GM18519 (cell line): ENCODE results near the gene TMEM38A.
"Not testable (repeated sequence)": the region's sequence is repeated elsewhere in the genome, so short reads cannot be mapped to it uniquely, and the experiment has no call there.

Experiments used
- ATAC-seq: cut with Tn5 transposase; IDR thresholded peaks from one replicate; pipeline ENCODE4 v1.9.1; 2021; ENCODE audit warnings: mild to moderate bottlenecking, moderate library complexity; ENCODE audit not compliant: unreplicated experiment, low FRiP score

TMEM38A gene

GRCh38 chr19:16673231-16673630, 12.3 kb downstream of the TMEM38A start:
- ATAC-seq: no peak

GRCh38 chr19:16673839-16674238, 12.9 kb downstream of the TMEM38A start:
- ATAC-seq: not testable (repeated sequence)

- no peak for ATAC-seq
These were observed 15.3 kb downstream of the TMEM38A start for GRCh38 chr19:16676101-16676798.

DNA sequence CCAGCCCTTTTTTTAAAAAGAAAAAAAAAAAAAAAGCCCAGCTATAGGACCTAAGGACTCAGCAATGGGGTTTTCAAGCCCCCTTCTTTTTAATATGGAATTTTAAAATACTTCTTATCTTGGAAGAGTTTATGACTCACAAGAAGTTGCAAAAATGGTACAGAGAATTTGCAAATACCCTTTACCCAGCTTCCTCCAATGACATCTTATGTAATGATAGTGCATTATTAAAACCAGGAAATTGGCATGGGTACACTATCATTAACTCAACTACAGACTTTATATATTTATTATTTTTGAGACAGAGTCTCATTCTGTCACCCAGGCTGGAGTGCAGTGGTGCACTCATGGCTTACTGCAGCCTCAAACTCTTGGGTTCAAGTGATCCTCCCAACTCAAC, 16.1 kb downstream of the TMEM38A start:
- ATAC-seq: no peak

DNA sequence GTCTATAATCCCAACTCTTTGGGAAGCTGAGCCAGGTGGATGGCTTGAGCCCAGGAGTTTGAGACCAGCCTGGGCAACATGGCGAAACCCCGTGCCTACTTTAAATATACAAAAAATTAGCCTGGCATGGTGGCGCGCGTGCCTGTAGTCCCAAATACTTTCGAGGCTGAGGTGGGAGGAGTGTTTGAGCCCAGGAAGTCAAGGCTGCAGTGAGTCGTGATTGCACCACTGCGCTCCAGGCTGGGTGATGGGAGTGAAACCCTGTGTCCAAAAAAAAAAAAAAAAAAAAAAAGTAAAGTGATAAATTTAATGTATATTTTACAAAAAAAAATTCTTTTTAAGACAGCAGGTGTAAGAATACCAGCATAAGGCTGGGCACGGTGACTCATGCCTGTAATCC, 17.6 kb downstream of the TMEM38A start:
- ATAC-seq: no peak

DNA sequence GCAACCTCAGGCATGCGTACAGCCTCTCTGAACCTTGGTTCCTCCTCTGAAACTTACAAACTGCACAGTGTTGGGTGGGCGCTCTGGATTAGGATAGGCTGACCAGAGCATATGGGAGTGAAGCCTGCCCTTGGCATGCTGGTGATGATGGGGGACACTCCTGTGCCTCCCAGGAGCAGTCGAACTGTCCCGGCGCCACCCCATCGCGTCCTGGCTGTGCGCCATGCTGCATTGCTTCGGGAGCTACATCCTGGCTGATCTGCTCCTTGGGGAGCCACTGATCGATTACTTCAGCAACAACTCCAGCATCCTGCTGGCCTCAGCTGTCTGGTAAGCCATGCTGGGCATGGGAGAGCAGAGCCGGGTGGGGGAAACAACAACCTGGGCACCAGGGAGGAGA, 18.9 kb downstream of the TMEM38A start:
- ATAC-seq: no peak

- no peak for ATAC-seq
These were observed 21.6 kb downstream of the TMEM38A start for GRCh38 chr19:16682539-16682938.

GRCh38 chr19:16684216-16684615, 23.3 kb downstream of the TMEM38A start:
- ATAC-seq: no peak

DNA sequence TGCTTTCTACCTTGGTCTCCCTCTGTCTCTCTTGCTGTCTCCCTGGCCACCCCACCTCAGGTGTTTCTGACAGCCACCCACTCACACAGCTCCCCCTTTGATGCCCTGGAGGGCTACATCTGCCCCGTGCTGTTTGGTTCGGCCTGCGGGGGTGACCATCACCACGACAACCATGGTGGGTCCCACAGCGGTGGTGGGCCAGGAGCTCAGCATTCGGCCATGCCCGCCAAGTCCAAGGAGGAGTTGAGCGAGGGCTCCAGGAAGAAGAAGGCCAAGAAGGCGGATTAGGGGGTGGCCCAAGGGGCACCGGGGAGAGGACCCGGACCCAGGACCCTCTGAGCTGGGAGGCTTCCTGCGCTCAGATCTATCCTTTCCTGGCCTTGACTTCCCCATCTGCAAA, 27.1 kb downstream of the TMEM38A start:
- no peak for ATAC-seq

- no peak for ATAC-seq
These were observed 38.0 kb downstream of the TMEM38A start for GRCh38 chr19:16698914-16699313.

DNA sequence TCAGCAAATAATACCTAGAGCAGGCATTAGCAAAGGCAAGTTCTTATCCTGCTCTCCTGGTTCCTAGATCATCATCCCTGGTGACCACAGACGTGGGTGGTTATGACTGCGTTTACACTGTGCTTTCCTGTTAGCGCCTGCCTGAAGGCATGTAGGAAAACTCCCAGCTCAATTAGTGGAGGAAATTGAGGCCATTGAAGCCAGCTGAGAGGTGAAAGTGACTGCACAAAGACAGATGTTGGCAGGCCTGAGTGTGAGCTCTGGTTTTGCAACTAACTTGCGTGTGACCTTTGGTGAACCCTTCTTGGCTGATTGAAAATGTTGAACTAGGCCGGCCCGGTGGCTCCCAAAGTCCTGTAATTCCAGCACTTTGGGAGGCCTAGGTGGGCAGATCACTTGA, 41.2 kb downstream of the TMEM38A start:
- ATAC-seq: no peak

GRCh38 chr19:16703677-16704076, 42.7 kb downstream of the TMEM38A start:
- ATAC-seq: no peak

GRCh38 chr19:16710870-16711269, 49.9 kb downstream of the TMEM38A start:
- ATAC-seq: not testable (repeated sequence)

- not testable (repeated sequence) for ATAC-seq
These were observed 51.4 kb downstream of the TMEM38A start for GRCh38 chr19:16712295-16712694.

- no peak for ATAC-seq
These were observed 53.9 kb downstream of the TMEM38A start for GRCh38 chr19:16714702-16715287.

DNA sequence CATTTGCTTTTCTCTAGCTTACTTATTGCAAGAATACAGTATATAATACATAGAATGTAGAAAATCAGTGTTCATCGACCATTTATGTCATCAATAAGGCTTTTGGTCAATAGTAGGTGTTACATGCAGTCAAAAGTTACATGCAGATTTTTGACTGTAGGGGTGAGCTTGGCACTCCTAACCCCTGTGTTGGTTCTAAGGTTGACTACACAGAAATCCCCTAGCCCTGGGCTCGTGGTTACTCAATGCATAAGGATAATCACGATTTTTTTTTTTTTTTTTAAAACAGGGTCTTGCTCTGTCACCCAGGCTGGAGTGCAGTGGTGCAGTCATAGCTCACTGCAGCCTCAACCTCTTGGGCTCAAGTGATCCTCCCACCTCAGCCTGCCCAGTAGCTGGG, 54.7 kb downstream of the TMEM38A start:
- ATAC-seq: no peak

DNA sequence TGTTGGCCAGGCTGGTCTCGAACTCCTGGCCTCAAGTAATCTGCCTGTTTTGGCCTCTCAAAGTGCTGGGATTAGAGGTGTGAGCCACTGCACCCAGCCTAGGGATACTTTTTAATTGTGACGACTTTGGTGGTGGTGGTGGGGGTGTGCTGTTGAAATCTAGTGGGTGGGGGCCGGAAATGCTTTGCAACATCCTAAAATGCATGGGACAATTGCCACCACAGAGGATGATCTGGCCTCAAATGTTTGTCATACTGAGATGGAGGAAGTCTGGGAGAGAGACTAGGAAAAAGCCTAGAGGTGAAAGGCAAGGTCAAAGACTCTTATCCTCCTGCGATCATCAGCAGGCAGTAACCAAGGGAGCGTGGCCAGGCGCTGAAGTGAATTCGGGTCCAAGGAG, 60.1 kb downstream of the TMEM38A start:
- no peak for ATAC-seq

DNA sequence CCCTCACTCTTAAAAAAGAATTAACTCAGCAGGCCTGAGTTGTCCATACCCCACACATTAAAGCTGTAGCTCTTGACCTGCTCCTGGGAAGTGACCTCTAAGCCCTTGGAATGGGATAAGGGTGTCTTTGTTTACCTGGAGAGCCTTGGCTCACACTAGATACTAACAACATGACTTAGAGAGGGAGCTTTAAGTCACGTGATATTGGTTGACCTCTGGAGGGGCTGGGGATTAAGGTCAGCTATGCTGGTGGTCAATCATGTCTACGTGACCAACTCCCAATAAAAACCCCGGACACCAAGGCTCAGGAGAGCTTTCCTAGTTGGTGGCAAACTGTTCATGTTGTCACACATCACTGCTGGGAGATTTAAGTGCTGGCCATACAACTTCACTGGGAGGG, 61.7 kb downstream of the TMEM38A start:
- ATAC-seq: no peak

DNA sequence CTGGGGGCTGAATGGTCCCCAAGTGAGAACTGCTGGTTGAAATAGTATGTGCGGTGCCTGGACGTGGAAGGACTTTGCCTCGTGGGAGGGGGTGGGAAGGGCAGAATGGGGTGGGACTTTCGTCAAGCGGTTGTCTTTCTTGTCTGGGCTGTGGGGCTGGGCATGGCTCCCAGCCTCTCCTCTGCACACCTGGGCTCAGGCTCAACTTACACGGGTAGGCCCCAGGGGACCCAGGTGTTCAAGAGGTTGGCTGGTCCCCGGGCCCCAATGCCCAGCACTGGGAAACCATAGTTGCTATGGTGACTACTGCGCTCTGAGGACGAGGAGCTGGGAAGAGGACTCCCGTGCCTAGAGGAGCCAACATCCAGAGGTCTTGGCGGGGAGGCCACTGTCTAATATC, 66.0 kb downstream of the TMEM38A start:
- no peak for ATAC-seq

GRCh38 chr19:16735650-16736266, 74.8 kb downstream of the TMEM38A start:
- ATAC-seq: not testable (repeated sequence)

DNA sequence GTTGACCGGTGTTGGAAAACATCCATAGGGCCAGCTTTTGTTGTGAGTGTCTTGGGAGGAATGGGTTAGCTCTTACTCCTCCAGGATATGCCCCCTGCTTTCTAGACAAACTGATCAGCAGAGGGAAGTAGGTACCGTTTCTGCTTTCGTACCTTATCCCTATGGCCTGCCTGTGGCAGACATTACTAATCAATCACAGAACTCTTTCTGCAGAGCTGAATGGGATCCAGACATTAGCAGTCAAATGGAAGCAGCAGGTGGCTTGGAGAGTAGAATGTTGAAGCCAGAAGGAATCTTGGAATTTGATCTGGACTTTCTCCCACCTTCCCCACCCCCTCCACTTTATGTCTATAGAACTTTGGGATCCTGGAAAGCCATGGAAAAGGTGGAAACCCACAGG, 75.8 kb downstream of the TMEM38A start:
- ATAC-seq: no peak

- no peak for ATAC-seq
These were observed 77.0 kb downstream of the TMEM38A start for GRCh38 chr19:16737911-16738310.
